ENCODE data around the gene GHDC.

The GHDC gene

DNA sequence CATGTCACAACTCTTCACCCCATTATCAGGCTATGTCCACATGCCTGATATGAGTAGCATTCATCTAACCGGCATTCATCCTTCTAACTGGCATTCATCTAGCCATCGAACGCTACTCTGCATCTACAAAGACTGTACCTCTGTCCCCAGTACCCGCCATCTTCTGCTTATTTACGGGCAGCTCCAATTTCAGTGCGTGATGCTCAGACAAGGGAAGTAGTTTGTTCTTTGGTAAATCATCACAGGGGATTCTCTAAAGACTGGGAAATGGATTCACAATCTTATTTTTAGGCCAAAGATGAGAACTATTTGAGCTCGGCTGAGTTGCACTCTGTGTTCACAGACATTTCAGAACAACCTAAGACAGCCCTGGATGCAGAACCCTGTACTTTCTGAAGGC lies 42.5 kb upstream of the GHDC start:
- TF ChIP-seq, protein P1, sequence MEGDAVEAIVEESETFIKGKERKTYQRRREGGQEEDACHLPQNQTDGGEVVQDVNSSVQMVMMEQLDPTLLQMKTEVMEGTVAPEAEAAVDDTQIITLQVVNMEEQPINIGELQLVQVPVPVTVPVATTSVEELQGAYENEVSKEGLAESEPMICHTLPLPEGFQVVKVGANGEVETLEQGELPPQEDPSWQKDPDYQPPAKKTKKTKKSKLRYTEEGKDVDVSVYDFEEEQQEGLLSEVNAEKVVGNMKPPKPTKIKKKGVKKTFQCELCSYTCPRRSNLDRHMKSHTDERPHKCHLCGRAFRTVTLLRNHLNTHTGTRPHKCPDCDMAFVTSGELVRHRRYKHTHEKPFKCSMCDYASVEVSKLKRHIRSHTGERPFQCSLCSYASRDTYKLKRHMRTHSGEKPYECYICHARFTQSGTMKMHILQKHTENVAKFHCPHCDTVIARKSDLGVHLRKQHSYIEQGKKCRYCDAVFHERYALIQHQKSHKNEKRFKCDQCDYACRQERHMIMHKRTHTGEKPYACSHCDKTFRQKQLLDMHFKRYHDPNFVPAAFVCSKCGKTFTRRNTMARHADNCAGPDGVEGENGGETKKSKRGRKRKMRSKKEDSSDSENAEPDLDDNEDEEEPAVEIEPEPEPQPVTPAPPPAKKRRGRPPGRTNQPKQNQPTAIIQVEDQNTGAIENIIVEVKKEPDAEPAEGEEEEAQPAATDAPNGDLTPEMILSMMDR (IDR thresholded peaks at IDR 0.05; ENCODE audit: insufficient read depth, low read length, poor library complexity, severe bottlenecking) = no peak
- no peak for DNase-seq (ENCODE audit: extremely low read depth, insufficient read length)
- no peaks in the 10 kb centered on the region for H3K27me3 ChIP-seq (replicated peaks; ENCODE audit: control insufficient read depth, insufficient read depth, low read length)
- H3K4me3 ChIP-seq (replicated peaks; ENCODE audit: low read depth, low read length) = no peak overlapping the region
- H3K36me3 ChIP-seq (ENCODE audit: control insufficient read depth, insufficient read depth, low read length) = no peaks in the 10 kb centered on the region

DNA sequence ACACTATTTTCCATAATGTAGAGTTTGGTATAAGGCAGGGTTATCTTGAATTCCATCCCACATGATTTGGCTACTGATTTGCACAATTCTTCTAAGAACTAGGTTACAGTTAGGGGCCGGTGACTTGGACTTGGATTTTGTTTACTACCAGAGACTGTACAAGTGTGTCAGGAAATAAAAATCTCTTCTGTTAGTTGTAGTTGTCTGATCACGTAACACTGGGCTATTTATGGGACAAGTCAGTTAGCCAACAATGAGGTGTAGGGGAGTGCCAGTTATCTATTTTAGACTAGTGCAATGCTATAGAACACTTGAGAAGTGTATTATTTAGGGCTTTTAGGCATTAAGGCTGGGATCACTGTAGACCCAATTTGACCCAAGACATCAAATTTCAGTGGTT lies 39.7 kb upstream of the GHDC start:
- DNase-seq (ENCODE audit: extremely low read depth, insufficient read length) = no peak
- Histone ChIP-seq H3K36me3 (ENCODE audit: control insufficient read depth, insufficient read depth, low read length) (no peaks in the 10 kb centered on the region; the same call in 1 of the 2 replicates), H3K4me3 (replicated peaks; ENCODE audit: low read depth, low read length) (no peak overlapping the region), H3K27me3 (replicated peaks; ENCODE audit: control insufficient read depth, insufficient read depth, low read length) (no peaks in the 10 kb centered on the region)
- TF ChIP-seq, protein P1 (IDR thresholded peaks at IDR 0.05; ENCODE audit: insufficient read depth, low read length, poor library complexity, severe bottlenecking) = no peak

DNA sequence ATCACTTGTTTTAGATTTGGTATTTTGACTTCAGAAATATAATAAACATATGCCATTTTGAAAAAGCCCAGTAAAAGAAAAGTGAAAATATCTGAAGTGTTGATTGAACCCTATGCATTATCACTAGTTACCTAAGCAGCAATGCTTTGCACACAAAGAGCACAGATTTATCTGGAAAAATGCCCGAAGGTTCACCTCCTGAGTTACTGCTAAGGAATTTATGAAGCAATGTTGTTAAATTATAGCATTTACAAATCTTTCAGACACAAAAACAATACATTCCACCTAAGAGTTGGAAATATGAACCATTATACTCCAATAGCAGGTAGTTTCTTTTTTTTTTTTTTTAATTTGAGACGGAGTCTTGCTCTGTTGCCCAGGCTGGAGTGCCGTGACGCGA lies 38.9 kb upstream of the GHDC start:
- TF ChIP-seq, protein P1 (IDR thresholded peaks at IDR 0.05; ENCODE audit: insufficient read depth, low read length, poor library complexity, severe bottlenecking) = no peak

DNA sequence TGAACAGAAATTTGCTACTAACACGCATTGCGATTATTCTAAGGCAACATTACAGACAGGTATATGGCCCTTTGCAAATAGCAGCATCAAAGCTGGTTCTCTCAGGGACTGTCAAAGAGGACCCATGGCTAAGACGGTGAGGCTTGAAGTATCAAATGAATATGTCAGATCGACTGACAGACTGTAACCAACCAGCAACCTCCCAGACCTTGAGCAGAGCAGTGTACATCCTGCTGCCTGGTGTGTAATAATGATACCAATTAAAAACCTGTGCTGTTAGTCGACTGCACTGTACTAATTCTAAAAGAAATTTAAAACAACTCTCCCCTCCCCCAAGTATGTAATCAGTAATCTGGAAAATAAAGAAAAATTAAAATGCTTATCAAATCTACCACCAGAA lies 35.9 kb upstream of the GHDC start:
- TF ChIP-seq, protein P1 (IDR thresholded peaks at IDR 0.05; ENCODE audit: insufficient read depth, low read length, poor library complexity, severe bottlenecking) = no peak
- H3K27me3 ChIP-seq (replicated peaks; ENCODE audit: control insufficient read depth, insufficient read depth, low read length) = no peaks in the 10 kb centered on the region
- H3K4me3 ChIP-seq (replicated peaks; ENCODE audit: low read depth, low read length) = no peak overlapping the region

More for the DNA sequence above, 38.9 kb upstream of the GHDC start:
- no peak for DNase-seq (ENCODE audit: extremely low read depth, insufficient read length)
- Histone ChIP-seq H3K27me3 (replicated peaks; ENCODE audit: control insufficient read depth, insufficient read depth, low read length) (no peaks in the 10 kb centered on the region), H3K36me3 (ENCODE audit: control insufficient read depth, insufficient read depth, low read length) (no peaks in the 10 kb centered on the region; the same call in 1 of the 2 replicates), H3K4me3 (replicated peaks; ENCODE audit: low read depth, low read length) (no peak overlapping the region)

DNA sequence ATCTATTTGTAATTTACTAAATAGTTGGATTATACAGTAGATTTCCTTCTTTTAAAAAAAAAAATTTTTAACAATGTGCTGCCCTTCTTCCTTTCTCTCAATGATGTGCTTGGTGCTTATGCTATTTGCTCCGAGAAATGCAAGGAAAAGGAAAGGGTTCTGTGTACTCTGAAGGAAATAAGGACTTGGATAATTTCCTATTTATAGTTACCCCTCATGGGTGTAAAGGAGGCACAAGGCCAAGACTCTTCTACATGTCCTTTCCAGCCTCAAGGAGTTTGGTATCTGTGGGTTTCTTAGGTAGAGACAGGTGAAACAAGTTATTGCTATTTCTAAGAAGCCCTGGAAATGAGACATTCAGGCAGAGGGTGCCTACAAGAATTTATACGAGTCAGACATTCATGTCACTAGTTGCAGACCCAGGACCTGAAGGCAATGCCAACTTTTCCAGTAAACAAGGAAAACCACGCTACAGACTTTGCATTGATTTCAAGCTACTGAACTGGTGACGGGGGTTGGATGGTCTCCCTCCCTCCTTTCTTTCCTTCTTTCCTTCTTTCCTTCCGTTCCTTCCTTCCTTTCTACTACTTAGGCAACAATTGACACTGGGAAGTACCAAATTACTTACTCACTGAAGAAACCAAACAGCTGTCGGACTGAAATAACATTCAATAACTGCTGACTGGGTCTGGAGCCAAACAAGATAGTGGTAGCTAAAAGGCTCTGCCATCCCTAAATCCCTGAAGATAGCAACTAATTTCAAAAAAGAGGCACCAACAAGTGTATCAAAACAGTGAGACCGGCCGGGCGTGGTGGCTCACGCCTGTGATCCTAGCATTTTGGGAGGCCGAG lies 33.8 kb upstream of the GHDC start:
- Histone ChIP-seq H3K27me3 (replicated peaks; ENCODE audit: control insufficient read depth, insufficient read depth, low read length) (no peaks in the 10 kb centered on the region), H3K36me3 (ENCODE audit: control insufficient read depth, insufficient read depth, low read length) (peaks cover 5% of the 10 kb centered on the region), H3K4me3 (replicated peaks; ENCODE audit: low read depth, low read length) (no peak overlapping the region)
- DNase-seq (ENCODE audit: extremely low read depth, insufficient read length) = no peak
- TF ChIP-seq, protein P1 (IDR thresholded peaks at IDR 0.05; ENCODE audit: insufficient read depth, low read length, poor library complexity, severe bottlenecking) = no peak

More for the DNA sequence above, 35.9 kb upstream of the GHDC start:
- H3K36me3 ChIP-seq (ENCODE audit: control insufficient read depth, insufficient read depth, low read length) = no peaks in the 10 kb centered on the region; the same call in 1 of the 2 replicates
- DNase-seq (ENCODE audit: extremely low read depth, insufficient read length) = no peak
